Muscle layer of duodenum (tissue), 2 donors: ENCODE data around the gene CPN2.

Experiments
- H3K27ac ChIP-seq: one replicate; pipeline ENCODE4 v1.7.0; 2013; ENCODE audit warnings: mild to moderate bottlenecking, low read length
- H3K27me3 ChIP-seq: one replicate; pipeline ENCODE4 v1.7.0; 2013; ENCODE audit warnings: low read depth, mild to moderate bottlenecking, control low read depth, low read length
- H3K36me3 ChIP-seq, 2 donors: one replicate each; pipeline ENCODE4 v1.7.0; 2013; ENCODE audit warnings: low read length in 2 of 2, control low read depth in 1 of 2, mild to moderate bottlenecking in 1 of 2; ENCODE audit not compliant: insufficient read depth in 2 of 2, control insufficient read depth in 1 of 2
- H3K4me1 ChIP-seq, 2 donors: one replicate each; pipeline ENCODE4 v1.7.0; 2013; ENCODE audit warnings: low read length in 2 of 2, mild to moderate bottlenecking in 2 of 2, control low read depth in 1 of 2, moderate library complexity in 1 of 2; ENCODE audit not compliant: insufficient read depth in 2 of 2, control insufficient read depth in 1 of 2
- H3K4me3 ChIP-seq, 2 donors: one replicate each; pipeline ENCODE4 v1.7.0; 2013; ENCODE audit warnings: low read length in 2 of 2, low read depth in 1 of 2, mild to moderate bottlenecking in 1 of 2
- H3K9me3 ChIP-seq, 2 donors: one replicate each; pipeline ENCODE4 v1.7.0; 2013; ENCODE audit warnings: low read length in 2 of 2, control low read depth in 1 of 2, mild to moderate bottlenecking in 1 of 2; ENCODE audit not compliant: control insufficient read depth in 1 of 2
- donor health status: healthy.

The CPN2 gene

GRCh38 chr3:194351952-194352536, 916 bp upstream of the CPN2 start:
- H3K27me3 ChIP-seq = no peaks in the 10 kb centered on the region
- no peaks in the 10 kb centered on the region for H3K4me1 ChIP-seq
- no peaks in the 10 kb centered on the region for H3K9me3 ChIP-seq
- H3K4me3 ChIP-seq = no peak overlapping the region
- no peaks in the 10 kb centered on the region for H3K36me3 ChIP-seq
- H3K27ac ChIP-seq = no peak overlapping the region

GRCh38 chr3:194350726-194351071, 429 bp downstream of the CPN2 start:
- Histone ChIP-seq H3K27ac (no peak overlapping the region), H3K4me3 (no peak overlapping the region), H3K27me3 (no peaks in the 10 kb centered on the region), H3K36me3 (no peaks in the 10 kb centered on the region), H3K9me3 (no peaks in the 10 kb centered on the region), H3K4me1 (no peaks in the 10 kb centered on the region)

- Histone ChIP-seq H3K4me3 (no peak overlapping the region), H3K9me3 (no peaks in the 10 kb centered on the region), H3K36me3 (no peaks in the 10 kb centered on the region), H3K4me1 (no peaks in the 10 kb centered on the region), H3K27me3 (no peaks in the 10 kb centered on the region), H3K27ac (no peak overlapping the region)
Observed at GRCh38 chr3:194348354-194348753, 2.8 kb downstream of the CPN2 start.

- Histone ChIP-seq H3K9me3 (no peaks in the 10 kb centered on the region), H3K4me3 (no peak overlapping the region), H3K27ac (no peak overlapping the region), H3K27me3 (no peaks in the 10 kb centered on the region), H3K4me1 (no peaks in the 10 kb centered on the region), H3K36me3 (no peaks in the 10 kb centered on the region)
Observed at GRCh38 chr3:194346621-194347020, 4.5 kb downstream of the CPN2 start.

GRCh38 chr3:194346035-194346434, 5.1 kb downstream of the CPN2 start:
- Histone ChIP-seq H3K4me1 (no peaks in the 10 kb centered on the region), H3K36me3 (no peaks in the 10 kb centered on the region), H3K27me3 (no peaks in the 10 kb centered on the region), H3K4me3 (no peak overlapping the region), H3K9me3 (no peaks in the 10 kb centered on the region), H3K27ac (no peak overlapping the region)

GRCh38 chr3:194344012-194344411, 7.1 kb downstream of the CPN2 start:
- Histone ChIP-seq H3K36me3 (no peaks in the 10 kb centered on the region), H3K27me3 (no peaks in the 10 kb centered on the region)

GRCh38 chr3:194343561-194343893, 7.6 kb downstream of the CPN2 start:
- no peaks in the 10 kb centered on the region for H3K27me3 ChIP-seq
- H3K4me3 ChIP-seq = no peak overlapping the region
- H3K27ac ChIP-seq = no peak overlapping the region
- no peaks in the 10 kb centered on the region for H3K9me3 ChIP-seq
- H3K4me1 ChIP-seq = no peaks in the 10 kb centered on the region
- no peaks in the 10 kb centered on the region for H3K36me3 ChIP-seq

More at GRCh38 chr3:194344012-194344411, 7.1 kb downstream of the CPN2 start:
- Histone ChIP-seq H3K9me3 (no peaks in the 10 kb centered on the region), H3K27ac (no peak overlapping the region), H3K4me1 (no peaks in the 10 kb centered on the region), H3K4me3 (no peak overlapping the region)

GRCh38 chr3:194342861-194343560, 8.1 kb downstream of the CPN2 start:
- no peaks in the 10 kb centered on the region for H3K4me1 ChIP-seq
- no peaks in the 10 kb centered on the region for H3K36me3 ChIP-seq
- H3K9me3 ChIP-seq = no peaks in the 10 kb centered on the region
- no peak overlapping the region for H3K4me3 ChIP-seq
- H3K27me3 ChIP-seq = no peaks in the 10 kb centered on the region
- no peak overlapping the region for H3K27ac ChIP-seq

- Histone ChIP-seq H3K27ac (no peak overlapping the region), H3K9me3 (no peaks in the 10 kb centered on the region), H3K27me3 (no peaks in the 10 kb centered on the region), H3K4me3 (no peak overlapping the region), H3K36me3 (no peaks in the 10 kb centered on the region), H3K4me1 (no peaks in the 10 kb centered on the region)
Observed at GRCh38 chr3:194340757-194341400, 10.2 kb downstream of the CPN2 start.

- Histone ChIP-seq H3K4me1 (no peaks in the 10 kb centered on the region), H3K27ac (no peak overlapping the region), H3K36me3 (no peaks in the 10 kb centered on the region), H3K27me3 (no peaks in the 10 kb centered on the region), H3K4me3 (no peak overlapping the region), H3K9me3 (no peaks in the 10 kb centered on the region)
Observed at GRCh38 chr3:194339840-194340239, 11.3 kb downstream of the CPN2 start.

GRCh38 chr3:194339356-194339755, 11.8 kb downstream of the CPN2 start:
- H3K4me1 ChIP-seq = no peaks in the 10 kb centered on the region
- no peak overlapping the region for H3K27ac ChIP-seq
- no peak overlapping the region for H3K4me3 ChIP-seq
- H3K27me3 ChIP-seq = no peaks in the 10 kb centered on the region
- H3K9me3 ChIP-seq = no peaks in the 10 kb centered on the region
- no peaks in the 10 kb centered on the region for H3K36me3 ChIP-seq
